HG03139 (cell line): ENCODE measurements around the gene DNAJB8.

ENCODE experiments used
- ATAC-seq: cut with Tn5 transposase; IDR thresholded peaks from one replicate; pipeline ENCODE4 v1.9.1; 2021; ENCODE audit not compliant: unreplicated experiment

The DNAJB8 gene

DNA sequence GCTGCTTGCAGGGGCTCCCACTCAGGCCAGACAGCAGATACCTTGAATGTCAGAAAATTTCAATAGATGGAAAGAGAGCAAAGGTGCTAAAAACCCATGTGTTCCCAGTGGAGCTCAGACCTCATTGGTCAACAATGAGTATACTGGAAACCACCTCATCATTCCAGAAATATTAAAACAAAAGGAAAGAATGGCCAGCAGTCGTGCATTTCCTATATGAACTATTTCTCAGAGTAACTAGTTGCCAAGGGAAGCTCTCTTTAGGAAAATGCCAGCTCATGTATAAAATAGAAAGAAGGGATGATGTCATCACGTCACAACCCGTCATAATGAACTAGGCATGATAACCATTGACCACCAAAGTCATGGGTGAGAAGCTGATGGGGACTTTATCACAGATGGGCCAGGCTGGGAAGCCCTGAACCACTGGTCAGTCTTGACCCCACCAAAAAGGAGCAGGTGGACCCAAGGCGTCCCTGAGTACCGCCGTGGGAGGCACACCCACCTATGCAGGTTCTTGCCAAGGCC, 17.5 kb downstream of the DNAJB8 start:
- no peak for ATAC-seq

- ATAC-seq, result no peak
Measured at GRCh38 chr3:128448491-128448890, 18.2 kb downstream of the DNAJB8 start.

- ATAC-seq, result no peak
Measured at GRCh38 chr3:128447561-128448013, 19.1 kb downstream of the DNAJB8 start.

DNA sequence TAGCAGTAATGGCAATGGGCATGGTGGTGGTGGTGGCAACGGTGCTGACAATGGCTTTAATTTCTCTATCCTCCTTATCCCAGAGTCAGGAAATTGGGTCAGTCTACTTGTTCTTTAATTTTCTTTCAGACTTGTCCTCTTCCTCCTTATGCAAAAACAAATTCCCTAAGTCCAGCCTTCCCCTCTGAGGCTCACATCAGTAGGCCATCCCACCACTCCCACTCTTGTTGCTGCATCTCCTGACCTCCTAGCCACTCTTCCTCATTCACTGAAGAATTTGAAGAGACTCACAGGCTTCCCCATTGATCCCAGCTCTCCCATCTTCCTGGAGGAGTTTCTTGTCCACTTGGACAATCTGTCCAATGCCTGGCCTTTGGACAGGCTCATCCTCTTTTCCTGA, 19.9 kb downstream of the DNAJB8 start:
- ATAC-seq, result no peak

DNA sequence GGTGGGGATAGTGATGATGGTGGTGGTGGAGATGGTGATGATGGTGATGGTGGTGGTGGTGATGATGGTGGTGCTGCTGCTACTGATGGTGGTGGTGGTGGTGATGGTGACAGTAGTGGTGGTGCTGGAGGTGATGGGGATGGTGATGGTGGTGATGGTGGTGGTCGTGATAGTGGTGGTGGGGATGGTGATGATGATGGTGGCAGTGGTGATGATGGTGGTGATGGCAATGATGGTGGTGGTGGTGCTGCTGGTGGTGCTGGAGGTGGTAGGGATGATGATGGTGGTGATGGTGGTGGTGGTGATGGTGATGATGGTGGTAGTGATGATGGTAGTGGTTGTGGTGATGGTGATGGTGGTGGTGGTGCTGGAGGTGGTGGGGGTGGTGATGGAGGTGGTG, 21.3 kb downstream of the DNAJB8 start:
- ATAC-seq, result no peak

GRCh38 chr3:128443771-128444170, 22.9 kb downstream of the DNAJB8 start:
- no peak for ATAC-seq

GRCh38 chr3:128442949-128443348, 23.7 kb downstream of the DNAJB8 start:
- ATAC-seq, result no peak

DNA sequence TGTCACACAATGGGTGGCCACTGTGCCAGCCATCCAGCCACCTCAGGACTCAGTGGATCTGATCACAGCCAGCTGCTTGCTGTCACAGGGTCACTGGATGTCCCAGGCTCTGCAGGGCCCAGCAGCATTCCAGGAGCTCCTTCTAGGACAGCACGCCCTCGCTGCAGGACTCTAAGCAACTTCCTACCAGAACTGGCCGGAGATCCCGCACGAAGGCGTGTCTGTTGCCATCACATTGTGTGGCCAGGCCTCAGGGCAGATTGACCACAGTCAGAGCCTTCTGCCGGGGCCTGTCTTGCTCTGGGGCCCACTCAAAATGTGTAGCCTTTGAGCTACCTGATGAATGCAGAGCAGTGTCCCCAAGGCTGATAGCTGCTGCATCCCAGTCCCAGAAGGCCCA, 24.6 kb downstream of the DNAJB8 start:
- no peak for ATAC-seq

- no peak for ATAC-seq
Measured at GRCh38 chr3:128439226-128439625, 27.5 kb downstream of the DNAJB8 start.

DNA sequence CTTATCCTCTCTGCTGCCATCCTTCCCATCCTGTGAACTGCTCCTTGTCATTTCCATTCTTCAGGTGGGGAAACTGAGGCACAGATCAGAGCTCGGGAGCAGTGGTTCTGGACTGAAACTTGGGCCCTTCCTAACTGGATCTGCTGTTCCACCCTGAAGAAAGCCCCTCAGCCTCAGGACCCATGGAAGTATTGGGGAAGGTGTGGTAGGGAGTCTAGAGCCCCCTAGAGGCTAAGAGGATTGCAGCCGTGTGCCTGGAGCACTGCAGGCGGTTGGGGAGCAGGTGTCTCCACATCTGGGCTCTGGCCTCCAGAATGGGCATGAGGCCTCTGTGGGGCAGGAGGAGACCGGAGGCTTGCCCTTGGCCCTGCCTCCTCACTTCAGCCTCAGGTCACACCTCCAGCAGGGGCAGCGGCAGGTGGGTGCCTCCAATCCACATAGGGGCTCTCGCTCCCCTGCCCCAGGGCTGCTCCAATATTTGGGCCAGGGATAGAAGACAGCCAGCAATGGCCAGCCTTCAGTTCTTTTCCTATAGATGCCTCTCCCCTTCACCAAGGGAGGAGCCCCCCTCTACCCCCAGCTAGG, 28.1 kb downstream of the DNAJB8 start:
- ATAC-seq, result no peak

- ATAC-seq, result no peak
Measured at GRCh38 chr3:128436214-128436613, 30.5 kb downstream of the DNAJB8 start.

GRCh38 chr3:128435561-128435960, 31.1 kb downstream of the DNAJB8 start:
- ATAC-seq, result no peak

DNA sequence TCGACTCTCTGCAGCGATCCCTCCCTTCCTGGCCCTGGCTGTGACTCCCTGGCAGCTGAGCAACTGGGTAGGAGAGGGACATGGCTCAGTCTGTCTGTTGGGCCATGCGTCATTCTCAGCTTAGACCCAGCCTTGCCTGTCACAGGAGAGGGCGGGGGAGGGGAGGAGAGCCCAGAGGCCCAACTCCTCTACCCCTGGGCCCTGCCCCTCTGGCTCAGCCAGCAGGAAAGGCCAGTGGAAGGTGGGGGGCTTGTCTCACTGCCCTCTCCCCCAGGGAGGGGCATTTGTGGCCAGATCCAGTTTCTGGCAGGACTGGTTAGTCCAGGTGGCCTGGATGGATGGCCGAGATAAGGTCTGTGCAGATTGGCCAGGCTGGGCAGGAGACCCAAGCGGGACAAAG, 31.6 kb downstream of the DNAJB8 start:
- no peak for ATAC-seq

DNA sequence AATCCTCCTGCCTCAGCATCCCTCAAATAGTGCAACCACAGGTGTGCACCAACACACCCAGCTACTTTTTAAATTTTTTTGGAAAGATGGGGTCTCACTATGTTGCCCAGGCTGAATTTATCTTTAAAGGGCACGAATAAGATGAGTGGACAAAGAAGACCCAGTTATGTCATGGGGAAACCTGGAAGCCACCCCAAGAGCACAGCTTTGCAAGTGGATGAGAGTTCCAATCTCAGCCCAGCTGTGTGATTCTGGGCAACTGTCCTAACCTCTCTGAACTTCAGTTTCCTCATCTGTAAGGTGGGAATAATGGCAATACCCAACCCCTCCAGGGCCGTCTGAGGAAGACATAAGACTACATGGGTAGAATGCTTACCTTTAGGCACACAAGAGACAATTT, 32.2 kb downstream of the DNAJB8 start:
- ATAC-seq, result no peak

- no peak for ATAC-seq
Measured at GRCh38 chr3:128433837-128434165, 32.9 kb downstream of the DNAJB8 start.

DNA sequence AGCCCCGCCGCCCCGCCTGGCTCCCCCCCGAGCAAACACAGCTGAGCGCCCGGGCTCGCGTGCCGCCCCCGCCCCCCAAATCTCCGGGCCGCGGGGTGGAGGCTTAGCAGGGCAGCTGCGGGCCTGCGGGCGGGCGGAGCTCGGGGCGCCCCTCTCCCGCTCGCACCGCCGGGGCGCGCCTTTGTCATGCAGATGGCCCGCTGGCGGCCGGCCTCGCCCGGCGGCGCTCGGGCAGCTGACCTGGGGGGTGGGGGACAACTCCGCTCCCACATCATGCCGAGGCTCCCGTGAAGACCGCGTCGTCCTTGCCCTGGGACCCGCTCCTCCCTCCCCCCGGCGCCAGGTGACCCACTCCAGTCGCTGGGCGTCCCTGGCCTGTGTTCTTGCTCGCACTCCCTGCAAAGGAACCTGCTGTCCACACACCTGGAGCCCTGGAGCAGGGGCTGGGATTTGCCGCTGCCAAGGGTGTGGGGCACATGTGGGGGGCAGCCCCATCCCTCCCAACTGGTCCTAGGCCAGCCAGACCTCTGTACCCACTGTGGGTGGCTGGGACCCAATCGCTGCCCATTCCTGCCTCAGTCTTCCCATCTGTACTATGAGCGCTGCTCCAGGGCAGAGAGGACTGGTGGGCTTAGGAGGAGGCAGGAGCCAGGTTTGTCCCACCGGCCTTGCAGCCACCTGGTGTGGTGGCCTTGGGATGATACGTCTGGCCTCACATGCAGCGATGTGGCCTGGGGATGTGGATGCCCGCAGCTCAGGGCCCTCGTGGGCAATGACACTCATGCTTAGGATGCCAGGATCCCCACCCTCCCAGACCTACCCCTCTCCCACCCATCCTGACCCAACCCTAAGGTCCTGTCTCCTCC, 33.5 kb downstream of the DNAJB8 start:
- no peak for ATAC-seq

- no peak for ATAC-seq
Measured at GRCh38 chr3:128432301-128432970, 34.3 kb downstream of the DNAJB8 start.

DNA sequence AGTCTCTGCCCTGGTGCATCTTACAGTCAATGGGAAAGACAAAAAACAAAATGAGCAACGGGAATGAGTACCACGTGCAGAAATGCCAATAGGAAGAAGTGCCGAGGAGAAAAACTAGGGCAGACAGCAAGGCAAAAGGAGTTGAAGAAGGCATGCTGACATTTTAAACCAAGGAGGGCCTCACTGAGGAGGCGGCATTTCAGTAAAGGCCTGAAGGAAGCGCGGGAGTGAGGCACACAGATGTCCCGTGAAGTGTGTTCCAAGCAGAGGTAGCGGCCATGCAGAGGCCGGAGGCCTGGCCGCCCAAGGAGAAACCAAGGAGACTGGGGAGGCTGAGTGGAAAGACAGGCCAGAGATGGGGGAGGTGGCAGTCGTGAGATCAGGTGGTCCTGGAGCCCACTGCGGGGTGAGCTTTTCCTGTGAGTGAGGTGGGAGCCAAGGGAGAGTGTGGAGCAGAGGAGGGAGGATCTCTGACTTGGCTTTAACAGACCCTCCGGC, 34.8 kb downstream of the DNAJB8 start:
- ATAC-seq, result no peak

DNA sequence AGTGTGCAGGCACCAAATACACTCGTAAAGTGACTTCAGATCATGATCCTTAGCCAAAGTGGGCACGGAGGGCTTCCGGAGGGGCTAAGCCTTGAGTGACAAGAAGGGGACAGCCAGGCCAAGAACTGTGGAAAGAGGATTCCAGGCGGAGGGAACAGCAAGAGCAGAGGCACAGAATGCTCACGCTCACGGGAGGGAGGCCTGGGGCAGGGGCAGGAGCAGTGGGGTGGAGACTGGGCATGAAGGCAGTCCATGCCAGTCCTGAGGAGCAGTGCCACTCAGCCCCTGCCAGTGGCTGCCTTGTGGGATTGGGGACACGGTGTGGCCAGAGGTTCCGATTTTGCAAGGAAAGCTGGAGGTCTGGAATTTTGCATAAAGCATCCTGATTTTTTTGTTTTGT, 36.0 kb downstream of the DNAJB8 start:
- no peak for ATAC-seq

DNA sequence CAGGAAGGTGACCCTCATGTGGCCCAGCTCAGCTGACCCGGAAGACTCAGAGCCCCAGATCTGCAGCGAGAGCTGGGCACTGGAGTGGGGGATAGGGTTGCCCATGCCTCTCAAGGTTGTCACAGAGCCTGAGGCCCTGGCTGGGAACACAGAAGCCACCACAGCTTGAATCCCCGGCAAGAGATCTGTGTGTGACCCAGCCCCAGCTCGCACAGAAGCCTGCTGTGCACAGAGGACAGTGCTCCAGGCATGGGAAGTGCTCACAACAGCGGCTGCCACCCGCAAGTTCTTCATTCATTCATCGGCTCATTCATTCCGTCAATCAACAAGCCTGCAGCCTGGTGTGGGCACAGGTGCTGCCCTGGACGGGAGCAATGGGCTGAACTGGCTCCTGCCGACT, 36.4 kb downstream of the DNAJB8 start:
- ATAC-seq, result no peak

GRCh38 chr3:128429751-128430150, 36.9 kb downstream of the DNAJB8 start:
- ATAC-seq, result no peak

DNA sequence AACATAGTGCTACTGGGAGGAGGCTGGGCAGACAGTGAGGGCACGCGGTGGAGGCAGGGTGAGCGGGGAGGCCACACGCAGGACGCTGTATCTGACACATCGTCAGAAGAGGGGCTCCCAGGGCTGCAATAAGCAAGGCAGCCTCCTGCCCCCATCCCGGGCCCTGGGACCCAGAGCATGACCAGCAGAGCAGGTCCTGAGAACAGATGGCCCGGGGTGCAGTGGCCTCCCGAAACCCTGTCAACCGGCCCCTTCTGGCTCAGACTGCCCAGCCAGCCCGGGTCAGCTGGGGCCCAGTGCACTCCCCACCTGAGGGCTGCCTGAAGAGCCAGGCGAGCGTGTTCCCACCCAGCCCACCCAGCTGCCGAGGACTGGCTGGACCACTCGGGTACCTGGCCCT, 37.4 kb downstream of the DNAJB8 start:
- ATAC-seq, result no peak
